ENCODE results near the gene PTCRA. TPM values are rescaled to one million over a fixed set of nuclear protein-coding genes. Genes with fewer than 3 reads are reported as not detected.
"Not testable (repeated sequence)": the region's sequence is repeated elsewhere in the genome, so short reads cannot be mapped to it uniquely, and the experiment has no call there.

The PTCRA gene
- total RNA-seq, 1 experiment from 2014 or later, result not detected

- not testable (repeated sequence) for DNase-seq (ENCODE audit: low spot score)
Measured at GRCh38 chr6:42902429-42903263, 13.2 kb upstream of the PTCRA start.

GRCh38 chr6:42904467-42904866 is 11.4 kb upstream of the PTCRA start:
- no peak for DNase-seq (ENCODE audit: low spot score)

GRCh38 chr6:42907336-42907735 is 8.5 kb upstream of the PTCRA start:
- no peak for DNase-seq (ENCODE audit: low spot score)

- DNase-seq (ENCODE audit: low spot score), result no peak
Measured at GRCh38 chr6:42909835-42910234, 6.0 kb upstream of the PTCRA start.

- no peak for DNase-seq (ENCODE audit: low spot score)
Measured at GRCh38 chr6:42911171-42912021, 4.5 kb upstream of the PTCRA start.

- no peak for DNase-seq (ENCODE audit: low spot score)
Measured at GRCh38 chr6:42914546-42914945, 1.3 kb upstream of the PTCRA start.

- no peak for DNase-seq (ENCODE audit: low spot score)
Measured at GRCh38 chr6:42916288-42916687, 435 bp downstream of the PTCRA start.

- no peak for DNase-seq (ENCODE audit: low spot score)
Measured at GRCh38 chr6:42921801-42922200, 5.9 kb downstream of the PTCRA start.

GRCh38 chr6:42923666-42924065 is 7.8 kb downstream of the PTCRA start:
- DNase-seq (ENCODE audit: low spot score), result no peak

- no peak for DNase-seq (ENCODE audit: low spot score)
Measured at GRCh38 chr6:42925248-42925857, 9.5 kb downstream of the PTCRA start.

- DNase-seq (ENCODE audit: low spot score), result peak; percentile 97
Measured at GRCh38 chr6:42928986-42929820, 13.3 kb downstream of the PTCRA start, which contains the start of gene CNPY3. Gene CNPY3, plus strand, starts transcription at chr6:42929480. Its CDS starts 91 bp downstream, at chr6:42929571.

GRCh38 chr6:42929821-42930360 is 14.0 kb downstream of the PTCRA start:
- peak; percentile 61 for DNase-seq (ENCODE audit: low spot score)

GRCh38 chr6:42932412-42932811 is 16.6 kb downstream of the PTCRA start:
- DNase-seq (ENCODE audit: low spot score), result no peak

GRCh38 chr6:42933205-42933604 is 17.4 kb downstream of the PTCRA start:
- DNase-seq (ENCODE audit: low spot score), result no peak

GRCh38 chr6:42935322-42935721 is 19.5 kb downstream of the PTCRA start:
- no peak for DNase-seq (ENCODE audit: low spot score)

- no peak for DNase-seq (ENCODE audit: low spot score)
Measured at GRCh38 chr6:42936398-42936797, 20.5 kb downstream of the PTCRA start.

- DNase-seq (ENCODE audit: low spot score), result no peak
Measured at GRCh38 chr6:42937548-42938427, 21.9 kb downstream of the PTCRA start.

- DNase-seq (ENCODE audit: low spot score), result no peak
Measured at GRCh38 chr6:42938428-42938796, 22.6 kb downstream of the PTCRA start.

- no peak for DNase-seq (ENCODE audit: low spot score)
Measured at GRCh38 chr6:42938987-42939809, 23.3 kb downstream of the PTCRA start.
